GM12801 (cell line): ENCODE data around the gene SEMA4B.

Experiments
- TF ChIP-seq, protein P1 (sequence below): IDR thresholded peaks from one replicate; pipeline ENCODE4 v1.5.1; 2011; ENCODE audit warnings: control low read depth; ENCODE audit not compliant: insufficient read length; ENCODE audit errors: extremely low read depth

Gene SEMA4B

DNA sequence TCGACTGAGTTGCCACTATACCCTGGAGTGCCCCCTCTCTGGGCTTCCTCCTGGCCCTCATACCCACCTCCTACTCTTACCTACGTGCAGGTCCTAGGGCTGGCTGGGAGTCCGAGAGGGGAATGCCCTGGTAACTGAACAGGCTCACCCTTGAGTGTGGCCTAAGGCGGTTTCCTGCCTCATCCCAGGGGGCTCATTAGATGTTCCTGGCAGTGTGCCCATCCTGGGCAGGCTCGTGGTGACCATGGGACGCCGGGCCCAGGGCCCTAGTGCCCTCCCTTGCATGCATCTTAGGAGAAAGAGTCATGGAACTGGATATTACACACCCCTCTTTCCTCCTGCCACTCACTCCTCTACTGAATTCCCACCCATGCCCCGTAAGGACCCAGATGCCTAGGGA, 2.8 kb downstream of the SEMA4B start:
- TF ChIP-seq, protein P1, sequence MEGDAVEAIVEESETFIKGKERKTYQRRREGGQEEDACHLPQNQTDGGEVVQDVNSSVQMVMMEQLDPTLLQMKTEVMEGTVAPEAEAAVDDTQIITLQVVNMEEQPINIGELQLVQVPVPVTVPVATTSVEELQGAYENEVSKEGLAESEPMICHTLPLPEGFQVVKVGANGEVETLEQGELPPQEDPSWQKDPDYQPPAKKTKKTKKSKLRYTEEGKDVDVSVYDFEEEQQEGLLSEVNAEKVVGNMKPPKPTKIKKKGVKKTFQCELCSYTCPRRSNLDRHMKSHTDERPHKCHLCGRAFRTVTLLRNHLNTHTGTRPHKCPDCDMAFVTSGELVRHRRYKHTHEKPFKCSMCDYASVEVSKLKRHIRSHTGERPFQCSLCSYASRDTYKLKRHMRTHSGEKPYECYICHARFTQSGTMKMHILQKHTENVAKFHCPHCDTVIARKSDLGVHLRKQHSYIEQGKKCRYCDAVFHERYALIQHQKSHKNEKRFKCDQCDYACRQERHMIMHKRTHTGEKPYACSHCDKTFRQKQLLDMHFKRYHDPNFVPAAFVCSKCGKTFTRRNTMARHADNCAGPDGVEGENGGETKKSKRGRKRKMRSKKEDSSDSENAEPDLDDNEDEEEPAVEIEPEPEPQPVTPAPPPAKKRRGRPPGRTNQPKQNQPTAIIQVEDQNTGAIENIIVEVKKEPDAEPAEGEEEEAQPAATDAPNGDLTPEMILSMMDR = no peak

DNA sequence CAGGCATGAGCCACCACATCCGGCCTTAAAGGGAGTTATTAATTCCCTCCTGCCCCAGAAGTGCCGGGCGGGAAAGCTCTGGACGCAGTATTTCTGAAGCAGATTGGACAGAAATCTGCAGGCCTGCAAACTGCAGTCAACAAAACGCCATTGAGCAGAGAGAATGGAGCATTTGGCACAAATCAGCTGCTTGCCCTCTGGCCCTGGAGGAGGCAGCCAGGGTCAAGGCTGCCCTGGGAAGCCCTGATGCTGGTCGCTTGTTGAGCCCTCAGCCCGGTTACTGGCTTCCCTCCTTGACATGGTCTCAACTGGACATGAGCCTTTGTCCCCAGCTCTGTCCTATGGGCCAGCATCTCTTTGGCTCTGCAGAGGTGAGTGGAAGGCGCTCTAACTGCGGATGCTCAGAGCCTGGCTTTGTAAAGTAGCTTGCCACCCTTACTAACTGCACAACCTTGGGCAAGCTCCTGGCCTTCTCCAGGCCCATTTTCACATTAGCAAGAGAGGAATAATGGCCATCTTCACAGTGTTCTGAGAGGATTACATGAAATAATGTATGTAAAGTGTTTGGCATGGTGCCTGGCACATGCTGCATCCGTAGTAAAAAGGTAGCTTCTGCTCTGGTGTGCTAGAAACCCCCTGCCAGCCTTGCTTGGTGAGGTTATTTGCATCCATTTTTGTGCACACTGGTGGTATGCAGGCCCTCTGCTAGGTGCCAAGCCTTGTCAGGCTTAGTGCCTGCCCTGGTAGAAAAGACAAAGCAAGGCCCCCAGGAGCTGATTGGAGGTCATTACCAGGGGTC, 4.1 kb downstream of the SEMA4B start:
- TF ChIP-seq, protein P1 = no peak

DNA sequence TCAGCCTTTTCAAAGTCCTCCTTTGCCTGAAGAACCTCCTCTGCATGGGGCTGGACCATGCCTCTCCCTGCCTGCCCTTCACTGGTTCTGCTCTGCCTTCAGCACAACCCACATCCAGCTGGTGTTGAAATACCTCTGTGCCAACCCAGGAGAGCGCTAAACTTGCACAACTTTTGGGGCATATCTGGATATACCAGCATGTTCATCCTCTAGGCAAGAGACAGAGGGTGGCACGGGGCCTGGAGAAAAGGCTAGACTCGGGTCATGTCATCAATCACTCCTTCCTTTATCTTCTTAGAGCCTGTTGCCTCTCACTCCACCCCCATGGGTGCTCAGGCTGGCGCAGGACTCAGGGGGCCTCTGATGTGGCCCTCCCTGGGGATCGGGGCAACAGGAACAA, 4.8 kb downstream of the SEMA4B start:
- TF ChIP-seq, protein P1 = no peak

DNA sequence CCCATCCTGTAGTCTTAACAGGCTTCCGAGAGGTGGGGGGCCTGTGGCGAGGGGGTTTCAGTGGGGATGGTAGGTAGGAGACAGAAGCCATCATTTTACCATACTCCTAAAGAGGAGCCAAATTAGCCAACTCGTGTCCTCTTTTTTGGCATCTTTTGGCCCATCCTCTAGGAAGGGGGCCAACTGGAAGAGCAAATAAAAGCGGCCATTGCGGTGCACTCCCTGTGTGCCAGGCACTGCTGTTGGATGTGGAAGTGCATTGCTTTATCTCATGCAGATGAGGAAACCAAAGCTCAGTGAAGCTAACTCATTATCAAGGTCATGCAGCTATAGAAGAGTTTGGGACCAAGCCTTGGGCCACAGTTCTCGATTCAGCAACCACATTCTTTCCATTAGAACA, 6.1 kb downstream of the SEMA4B start:
- TF ChIP-seq, protein P1 = no peak

DNA sequence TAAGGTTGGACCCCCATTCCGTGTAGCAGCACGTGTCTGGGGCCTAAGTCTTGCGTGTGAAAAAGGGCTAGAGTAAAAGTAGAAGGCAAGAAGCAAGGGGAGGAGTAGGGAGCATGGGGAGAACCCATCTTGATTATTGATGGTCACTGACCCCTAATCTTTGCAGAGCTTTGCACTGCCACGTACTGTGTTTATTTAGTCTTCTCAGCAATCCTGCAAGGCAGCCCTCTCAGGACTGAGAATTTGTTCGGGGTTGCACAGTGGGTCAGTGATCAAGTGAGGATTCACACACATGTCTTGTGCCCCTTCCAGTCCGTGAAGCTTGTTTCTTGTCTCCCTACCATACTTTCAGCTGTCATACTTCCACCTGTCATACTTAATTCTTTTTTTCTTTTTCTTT, 7.2 kb downstream of the SEMA4B start:
- TF ChIP-seq, protein P1 = no peak

DNA sequence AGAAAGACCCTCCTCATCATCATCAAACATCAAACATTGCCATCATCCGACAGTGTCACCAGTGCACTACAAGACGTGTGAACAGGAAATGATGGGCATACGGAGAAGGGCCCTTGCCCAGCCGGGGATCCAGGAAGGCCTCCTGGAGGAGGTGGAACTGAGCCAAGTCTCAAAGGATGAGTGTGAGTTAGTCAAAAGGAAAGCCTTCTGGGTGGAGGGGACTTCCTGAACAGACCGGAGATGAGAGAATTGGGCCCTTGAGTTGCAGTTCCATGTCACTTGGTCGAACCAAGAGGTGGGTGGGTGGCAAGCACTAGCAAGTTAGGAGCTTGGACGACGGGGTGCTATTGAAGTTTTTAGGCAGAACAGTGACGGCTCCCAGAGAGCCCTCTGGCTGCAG, 8.5 kb downstream of the SEMA4B start:
- TF ChIP-seq, protein P1 = no peak

DNA sequence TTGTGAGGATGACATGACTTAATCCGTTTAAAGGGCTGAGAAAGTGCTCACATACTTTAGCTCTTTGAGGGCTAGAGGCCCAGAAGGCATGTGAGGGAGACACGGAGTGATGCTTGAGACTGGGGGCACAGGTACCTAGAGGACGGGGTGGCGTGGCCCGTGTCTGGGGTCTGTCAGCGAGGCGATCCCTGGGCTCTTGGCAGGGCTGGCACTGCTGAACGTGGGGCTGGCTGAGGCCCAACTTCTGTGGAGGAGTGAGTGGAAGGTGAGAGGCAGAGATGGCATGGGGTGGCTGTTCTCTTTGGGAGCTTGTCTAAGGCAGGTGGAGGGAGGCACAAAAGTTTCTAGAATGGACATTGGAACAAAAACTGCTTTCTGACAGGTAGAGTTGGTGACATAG, 9.5 kb downstream of the SEMA4B start:
- TF ChIP-seq, protein P1 = no peak
